ENCODE measurements around the gene SRPRB.

SRPRB gene

DNA sequence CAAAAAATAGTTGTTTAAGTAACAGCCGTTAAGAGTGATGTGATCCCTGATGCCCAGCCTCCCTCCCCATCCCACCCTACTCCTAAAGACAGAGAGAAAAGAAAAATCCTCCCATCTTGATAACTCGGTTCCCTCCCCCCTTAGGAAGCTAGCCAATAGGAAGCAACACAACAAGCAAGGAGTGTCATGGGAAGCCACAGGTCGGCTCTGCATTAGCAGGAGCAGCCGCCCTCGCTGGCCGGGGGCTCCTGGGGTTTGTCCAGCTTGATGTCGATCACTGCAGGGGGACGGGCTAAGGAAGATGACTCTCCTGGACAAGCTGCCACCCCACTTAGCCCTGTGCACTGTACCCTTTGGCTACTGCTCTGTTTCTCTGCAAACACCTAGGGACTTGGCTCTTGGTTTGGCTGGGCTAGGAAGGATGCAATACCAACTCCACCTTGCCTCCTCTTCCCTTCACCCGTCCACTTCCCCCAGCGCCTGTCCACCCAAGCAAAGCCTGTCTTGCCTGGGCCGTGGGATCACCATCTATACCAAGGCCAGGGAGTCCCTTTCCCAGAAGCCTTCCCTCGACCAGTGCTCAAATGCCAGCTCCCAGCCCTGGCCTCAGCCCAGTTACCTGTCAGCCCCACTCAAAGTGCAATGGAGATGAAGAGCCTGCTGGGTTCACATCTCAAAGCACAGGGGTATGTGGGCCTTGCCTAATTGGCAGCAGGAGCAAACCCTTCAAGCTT is 23.1 kb downstream of the SRPRB start:
- DNase-seq, result no peak

- no peak for DNase-seq
Measured at GRCh38 chr3:133829310-133829707, 23.7 kb downstream of the SRPRB start.

- DNase-seq, result no peak
Measured at GRCh38 chr3:133830071-133830470, 24.5 kb downstream of the SRPRB start.

GRCh38 chr3:133831966-133832801 is 26.6 kb downstream of the SRPRB start:
- no peak for DNase-seq

DNA sequence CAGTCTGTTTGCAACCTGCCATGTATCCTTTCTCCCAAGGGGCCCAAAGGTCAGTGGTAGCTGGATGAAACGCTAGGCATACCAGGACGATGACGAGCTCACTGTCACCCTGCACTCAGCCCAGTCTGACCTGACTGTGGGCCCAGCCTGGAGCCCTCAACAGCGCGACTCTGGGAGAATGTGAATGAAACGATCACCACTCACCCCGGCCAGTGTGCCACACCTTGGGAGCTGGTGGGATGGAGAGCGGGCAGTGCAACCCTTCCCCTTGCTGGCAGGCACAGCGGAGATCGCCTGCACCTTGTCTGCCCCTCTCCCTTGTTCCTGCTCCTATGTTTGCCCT is 27.2 kb downstream of the SRPRB start:
- no peak for DNase-seq

DNA sequence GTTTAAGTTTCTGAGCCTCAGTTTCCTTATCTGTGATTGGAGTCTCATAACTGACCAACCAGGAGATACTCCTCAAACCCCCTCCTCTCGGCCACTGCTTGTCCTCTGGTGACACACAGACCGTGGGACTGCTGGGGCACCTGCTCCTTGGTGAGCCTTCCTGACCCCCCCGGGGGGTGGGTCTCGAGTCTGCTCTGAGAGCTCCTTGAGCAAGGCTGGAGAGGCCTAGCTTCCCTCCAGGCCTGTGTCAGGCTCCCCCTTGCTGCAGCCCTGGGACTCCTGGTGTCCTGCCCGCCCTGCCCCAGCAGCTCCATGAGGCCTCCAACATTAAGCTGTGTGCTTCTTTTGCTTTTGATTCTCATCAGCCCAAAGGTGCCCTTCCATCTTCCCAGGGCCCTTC is 27.7 kb downstream of the SRPRB start:
- no peak for DNase-seq

GRCh38 chr3:133833880-133834620 is 28.4 kb downstream of the SRPRB start:
- DNase-seq, result peak; percentile 22

- no peak for DNase-seq
Measured at GRCh38 chr3:133834621-133835417, 29.2 kb downstream of the SRPRB start.

DNA sequence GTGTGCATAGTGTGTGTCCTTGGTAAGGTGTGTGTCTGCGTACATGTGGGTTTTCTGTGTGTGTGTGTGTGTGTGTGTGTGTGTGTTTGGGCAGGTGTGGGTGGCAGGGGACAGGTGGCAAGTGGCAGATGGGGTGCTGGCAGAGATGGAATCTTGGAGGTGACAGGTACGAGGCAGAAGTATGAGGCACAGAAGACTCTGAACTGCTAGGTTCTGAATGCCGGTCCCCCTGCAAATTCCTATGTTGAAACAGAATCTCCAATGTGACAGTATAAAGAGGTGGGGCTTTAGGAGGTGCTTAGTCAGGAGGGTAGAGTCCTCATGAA is 29.8 kb downstream of the SRPRB start:
- no peak for DNase-seq

- no peak for DNase-seq
Measured at GRCh38 chr3:133835961-133836360, 30.3 kb downstream of the SRPRB start.

DNA sequence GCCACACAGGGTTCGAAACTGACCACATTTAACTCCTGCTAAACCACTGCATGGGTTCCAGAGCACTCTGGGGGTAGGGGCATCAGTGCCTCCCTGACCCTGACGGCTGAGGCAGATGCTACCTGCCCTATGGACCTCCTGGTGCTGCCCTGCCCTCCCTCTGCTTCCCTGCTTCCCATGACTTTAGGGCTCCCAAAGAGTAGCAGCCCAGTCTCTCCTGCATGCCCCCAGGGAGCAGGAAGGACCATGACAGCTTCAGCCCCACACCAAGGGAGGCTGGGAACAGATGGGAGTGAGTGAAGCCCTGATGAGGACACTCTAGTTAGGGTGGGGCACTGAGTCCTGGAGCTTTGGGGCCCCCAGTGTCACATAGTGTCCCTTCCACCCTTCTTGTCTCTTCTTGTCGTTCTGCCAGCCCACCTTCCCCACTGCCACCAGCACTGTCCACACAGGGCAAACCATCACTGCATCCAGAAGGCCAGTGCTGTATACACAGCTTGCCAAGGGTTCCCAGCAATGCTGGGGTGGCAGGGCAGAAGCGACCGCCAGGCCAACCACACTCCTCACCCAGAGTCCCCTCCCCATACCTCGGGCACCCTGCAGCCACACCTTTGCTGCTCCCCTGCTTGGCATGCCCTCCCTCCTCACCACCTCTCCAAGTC is 31.0 kb downstream of the SRPRB start:
- DNase-seq, result no peak

DNA sequence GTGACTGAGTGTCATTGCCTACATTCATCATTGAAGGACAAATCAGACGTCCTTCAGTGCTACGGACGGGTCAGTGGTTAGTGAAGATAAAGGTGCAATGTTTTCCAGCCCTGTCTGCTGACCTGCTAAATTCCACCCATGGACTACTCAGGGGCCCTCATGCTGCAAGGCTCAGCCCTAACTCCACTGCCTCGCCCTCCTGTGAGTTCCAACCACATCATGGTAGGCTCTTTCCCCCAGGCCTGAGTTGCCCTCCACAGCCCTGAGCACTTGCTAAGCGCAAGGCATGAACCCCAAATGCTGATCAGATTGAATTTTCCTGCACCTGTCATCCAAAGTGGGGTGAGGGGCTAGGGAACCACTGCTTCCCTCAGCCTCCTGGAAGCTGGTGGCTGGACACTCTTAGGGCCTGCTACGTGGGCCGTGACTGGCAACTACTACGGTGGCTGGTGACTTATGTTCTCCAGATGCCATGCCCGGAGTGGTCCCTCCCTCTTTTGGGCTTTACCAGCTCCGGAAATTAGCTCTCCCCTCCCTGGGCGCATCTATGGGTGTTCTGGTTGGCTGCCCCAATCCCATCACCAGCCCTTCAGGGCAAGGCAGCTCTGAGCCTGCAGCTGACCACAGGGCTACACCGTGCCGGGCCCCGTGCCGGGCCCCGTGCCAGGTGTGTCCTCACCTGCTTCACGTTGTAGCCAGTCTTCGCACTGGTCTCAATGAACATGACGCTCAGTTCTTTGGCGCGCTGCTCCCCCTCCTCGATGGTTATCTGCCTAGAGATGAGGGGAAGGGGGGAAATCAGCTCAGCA is 32.1 kb downstream of the SRPRB start:
- no peak for DNase-seq

DNA sequence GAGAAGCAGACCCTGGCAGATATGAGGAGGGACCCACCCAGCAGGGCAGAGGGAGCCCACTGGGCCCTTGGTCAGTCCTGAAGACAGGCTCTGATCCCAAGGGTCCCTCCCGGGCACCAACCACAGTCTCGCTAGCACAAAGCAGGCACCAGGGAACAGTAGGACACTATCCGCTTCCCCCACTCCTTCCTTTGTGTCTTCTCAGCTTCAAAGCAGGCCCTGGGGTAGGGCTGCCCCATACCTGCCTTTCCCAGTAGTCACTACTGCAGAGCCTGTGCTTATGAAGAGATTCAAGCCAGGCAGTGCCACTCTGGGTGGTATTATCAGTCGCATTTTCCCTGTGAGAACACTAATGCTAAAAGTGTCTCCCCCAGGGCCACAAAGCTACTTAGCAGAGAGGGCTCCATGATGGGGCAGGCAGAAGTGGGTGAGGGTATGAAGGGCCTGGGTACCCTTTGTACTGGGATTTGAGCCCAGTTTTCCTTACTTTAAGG is 32.7 kb downstream of the SRPRB start:
- no peak for DNase-seq

DNA sequence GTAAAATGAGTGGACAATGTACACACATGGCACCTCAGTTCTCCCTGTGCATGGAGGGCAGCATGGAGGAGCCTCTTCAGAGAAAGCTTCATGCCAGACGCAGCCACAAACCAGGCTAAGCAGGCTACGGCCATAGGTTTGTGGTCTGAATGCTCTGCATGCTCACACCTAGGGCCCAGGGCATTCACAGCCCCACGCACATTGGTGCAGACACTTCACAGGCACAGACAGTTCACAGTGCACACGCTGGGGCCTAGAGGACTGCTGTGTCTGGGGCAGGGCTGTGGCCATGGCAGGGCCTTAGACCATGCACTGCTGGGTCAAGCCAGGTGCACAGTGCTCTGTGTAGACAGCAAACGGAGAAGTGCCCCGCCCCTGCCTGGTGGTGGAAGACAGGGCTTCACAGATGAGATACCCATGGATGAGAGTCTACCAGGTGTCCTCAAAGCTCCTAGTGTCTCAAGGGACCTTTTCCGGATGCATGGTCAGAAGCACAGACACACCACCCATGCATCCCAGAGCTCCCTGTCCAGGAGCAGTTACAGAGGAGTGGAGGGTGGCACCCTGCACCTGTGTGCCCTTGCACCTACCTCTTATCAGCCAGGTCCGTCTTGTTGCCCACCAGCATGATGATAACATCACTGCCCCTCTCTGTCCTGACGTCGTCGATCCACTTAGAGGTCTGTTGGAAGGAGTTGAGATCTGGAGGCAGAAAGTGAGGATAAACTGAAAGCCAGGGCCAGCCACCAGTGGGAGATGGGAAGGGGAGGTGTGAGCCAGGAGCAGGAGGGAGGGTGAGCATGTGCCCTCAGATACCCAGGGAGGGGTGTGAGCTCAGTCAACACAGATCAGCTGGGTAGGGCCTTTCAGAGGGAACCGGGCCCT is 33.5 kb downstream of the SRPRB start:
- no peak for DNase-seq

- no peak for DNase-seq
Measured at GRCh38 chr3:133840055-133840737, 34.6 kb downstream of the SRPRB start.

- no peak for DNase-seq
Measured at GRCh38 chr3:133840767-133841166, 35.2 kb downstream of the SRPRB start.

DNA sequence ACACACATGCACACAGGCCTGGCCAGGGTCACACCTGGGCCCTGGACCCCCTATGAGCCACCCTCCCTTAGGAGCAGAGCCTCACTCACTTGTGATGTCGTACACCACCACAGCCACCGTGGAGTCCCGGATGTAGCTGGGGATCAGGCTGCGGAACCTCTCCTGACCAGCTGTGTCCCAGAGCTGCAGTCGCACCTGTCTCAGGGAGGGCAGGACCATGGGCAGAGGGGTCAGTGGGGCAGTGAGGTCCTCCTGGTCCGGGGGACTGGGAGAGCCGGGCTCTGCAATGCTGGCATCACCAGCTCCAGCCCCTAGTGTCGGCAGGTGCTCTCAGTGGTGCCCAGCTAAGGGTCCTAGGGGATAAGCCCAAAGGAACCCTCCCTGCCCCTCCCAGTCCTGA is 35.6 kb downstream of the SRPRB start:
- DNase-seq, result no peak

- no peak for DNase-seq
Measured at GRCh38 chr3:133842158-133842557, 36.5 kb downstream of the SRPRB start.

- no peak for DNase-seq
Measured at GRCh38 chr3:133843634-133844033, 38.0 kb downstream of the SRPRB start.

- no peak for DNase-seq
Measured at GRCh38 chr3:133845127-133845526, 39.5 kb downstream of the SRPRB start.

Measured in OCI-M1 (cell line).